GM23338 (cell line): ENCODE results near the gene MYL5. TPM values are rescaled to one million over a fixed set of nuclear protein-coding genes. Genes with fewer than 3 reads are reported as not detected.

ENCODE experiments used
- ATAC-seq: fragments of 200-7000 bp; cut with Tn5 transposase; 3 replicates; pipeline ENCODE4 v1.9.1; 2020
- DNase-seq: peaks from one replicate; pipeline ENCODE4 v3.0.0-alpha.2; 2015; ENCODE audit warnings: low spot score
- H2AFZ ChIP-seq: fragments of 200-600 bp; sonication (generic); 2 replicates; pipeline ENCODE4 v1.8.0; 2016; ENCODE audit warnings: antibody characterized with exemption, mild to moderate bottlenecking, moderate library complexity
- H3F3A ChIP-seq: fragments of 200-600 bp; sonication (generic); replicated peaks from 2 replicates; pipeline ENCODE4 v1.8.0; 2017; ENCODE audit warnings: antibody characterized with exemption, mixed run types, low read depth
- H3K27ac ChIP-seq: fragments of 200-600 bp; sonication (generic); 2 replicates; pipeline ENCODE4 v1.6.1; 2016; ENCODE audit warnings: low read depth
- H3K27me3 ChIP-seq: fragments of 200-600 bp; sonication (generic); 2 replicates; pipeline ENCODE4 v1.8.0; 2016; ENCODE audit warnings: mild to moderate bottlenecking, mixed run types, moderate library complexity; ENCODE audit not compliant: insufficient read depth
- H3K36me3 ChIP-seq: fragments of 200-600 bp; sonication (generic); 2 replicates; pipeline ENCODE4 v1.8.0; 2016; ENCODE audit warnings: mild to moderate bottlenecking; ENCODE audit not compliant: insufficient read depth
- H3K4me1 ChIP-seq: fragments of 200-600 bp; sonication (generic); 2 replicates; pipeline ENCODE4 v1.8.0; 2016; ENCODE audit warnings: mild to moderate bottlenecking, moderate library complexity; ENCODE audit not compliant: insufficient read depth
- H3K4me2 ChIP-seq: fragments of 200-600 bp; sonication (generic); 2 replicates; pipeline ENCODE4 v1.7.1; 2017; ENCODE audit warnings: mixed run types
- H3K4me3 ChIP-seq: fragments of 200-600 bp; sonication (generic); 2 replicates; pipeline ENCODE4 v1.6.1; 2016; ENCODE audit warnings: mixed run types
- H3K79me2 ChIP-seq: fragments of 200-600 bp; sonication (generic); replicated peaks from 2 replicates; pipeline ENCODE4 v1.8.0; 2017; ENCODE audit warnings: mild to moderate bottlenecking; ENCODE audit not compliant: insufficient read depth
- H3K9me2 ChIP-seq: fragments of 200-600 bp; sonication (generic); 2 replicates; pipeline ENCODE4 v1.8.0; 2017; ENCODE audit not compliant: insufficient read depth
- H4K20me1 ChIP-seq: fragments of 200-600 bp; sonication (generic); replicated peaks from 2 replicates; pipeline ENCODE4 v1.8.0; 2017; ENCODE audit warnings: mild to moderate bottlenecking; ENCODE audit not compliant: insufficient read depth
- H3K27ac Mint-ChIP-seq: 2 replicates; pipeline ENCODE4 v1.8.0; 2020; ENCODE audit warnings: inconsistent platforms, mild to moderate bottlenecking, moderate library complexity, mixed read lengths
- H3K27me3 Mint-ChIP-seq: 3 replicates; pipeline ENCODE4 v1.8.0; 2022; ENCODE audit warnings: low read depth, mild to moderate bottlenecking, moderate library complexity, mixed read lengths, inconsistent platforms; ENCODE audit not compliant: insufficient read depth, poor library complexity
- H3K36me3 Mint-ChIP-seq: 3 replicates; pipeline ENCODE4 v1.8.0; 2021; ENCODE audit warnings: low read depth, mild to moderate bottlenecking, inconsistent platforms, moderate library complexity, mixed read lengths
- H3K4me1 Mint-ChIP-seq: 3 replicates; pipeline ENCODE4 v1.8.0; 2020; ENCODE audit warnings: mild to moderate bottlenecking, inconsistent platforms, mixed read lengths
- H3K4me3 Mint-ChIP-seq: 3 replicates; pipeline ENCODE4 v1.8.0; 2021; ENCODE audit warnings: moderate library complexity, mild to moderate bottlenecking, inconsistent platforms, mixed read lengths
- H3K9me3 Mint-ChIP-seq: 3 replicates; pipeline ENCODE4 v1.8.0; 2020; ENCODE audit warnings: moderate library complexity, mild to moderate bottlenecking, inconsistent platforms, mixed read lengths
- CREB1 ChIP-seq: fragments of 250-450 bp; sonication (Bioruptor Pico); IDR thresholded peaks from 2 replicates; pipeline ENCODE4 v1.5.0; 2020; ENCODE audit warnings: low read depth, mild to moderate bottlenecking, moderate library complexity
- CTCF ChIP-seq, 2 experiments: fragments of 200-600 bp in 1 of 2; sonication (generic) in 1 of 2; conservative IDR thresholded peaks; 2 replicates each; pipeline versions ENCODE4 v1.5.1 to v1.6.1; 2016 to 2017; ENCODE audit warnings: antibody characterized with exemption in 2 of 2, low read depth in 2 of 2, mild to moderate bottlenecking in 2 of 2, moderate library complexity in 1 of 2
- EZH2 ChIP-seq: fragments of 200-600 bp; sonication (generic); IDR thresholded peaks from one replicate; pipeline ENCODE4 v1.8.0; 2017; ENCODE audit warnings: antibody characterized with exemption, mild to moderate bottlenecking, low read depth; ENCODE audit not compliant: unreplicated experiment
- EZH2phosphoT487 ChIP-seq: fragments of 200-600 bp; sonication (generic); IDR thresholded peaks from one replicate; pipeline ENCODE4 v1.8.1; 2018; ENCODE audit warnings: antibody characterized with exemption; ENCODE audit not compliant: unreplicated experiment
- JUNB ChIP-seq: IDR thresholded peaks from one replicate; pipeline ENCODE4 v1.6.1; 2016; ENCODE audit warnings: antibody characterized with exemption; ENCODE audit not compliant: unreplicated experiment
- NANOG ChIP-seq: IDR thresholded peaks from 2 replicates; pipeline ENCODE4 v1.6.1; 2016; ENCODE audit warnings: antibody characterized with exemption, borderline replicate concordance
- POLR2AphosphoS5 ChIP-seq: IDR thresholded peaks from 2 replicates; pipeline ENCODE4 v1.6.1; 2016; ENCODE audit warnings: antibody characterized with exemption, low read depth
- STAT1 ChIP-seq: IDR thresholded peaks from one replicate; pipeline ENCODE4 v1.6.1; 2016; ENCODE audit warnings: antibody characterized with exemption; ENCODE audit not compliant: unreplicated experiment
- ZNF114 ChIP-seq: fragments of 250-450 bp; sonication (Bioruptor Pico); IDR thresholded peaks from 2 replicates; pipeline ENCODE4 v1.5.0; 2020; ENCODE audit warnings: mild to moderate bottlenecking, moderate library complexity
- ZNF331 ChIP-seq: fragments of 250-450 bp; sonication (Bioruptor Pico); IDR thresholded peaks from 2 replicates; pipeline ENCODE4 v1.5.0; 2020; ENCODE audit warnings: low read depth, mild to moderate bottlenecking, moderate library complexity
- ZNF462 ChIP-seq: fragments of 250-450 bp; sonication (Bioruptor Pico); IDR thresholded peaks from 2 replicates; pipeline ENCODE4 v1.5.0; 2020; ENCODE audit warnings: mild to moderate bottlenecking, moderate library complexity
- polyA plus RNA-seq: library from polyadenylated mRNA; unstranded; fragments of >200 nt; fragmentation: Nextera tagmentation; extraction: Ambion mirVana; gene quantifications from 2 replicates; pipeline ENCODE4 v1.2.1, GENCODE V29; 2016
- total RNA-seq: library from RNA; depleted of rRNA; stranded (reverse); fragments of >200 nt; shearing (Covaris generic); gene quantifications from 2 replicates; pipeline ENCODE4 v1.2.3, GENCODE V29; 2014
- TF ChIP-seq, protein P1 (sequence below): IDR thresholded peaks from one replicate; pipeline ENCODE4 v1.6.1; 2018; ENCODE audit warnings: antibody characterized with exemption; ENCODE audit not compliant: unreplicated experiment
- TF ChIP-seq, protein P2 (sequence below): IDR thresholded peaks from 2 replicates; pipeline ENCODE4 v1.6.1; 2016; ENCODE audit warnings: antibody characterized with exemption

The MYL5 gene
- total and polyA plus RNA-seq, 2 experiments from 2014 or later, result 3.0 to 4.4 TPM

- no peaks in the 10 kb centered on the region for H3K9me2 ChIP-seq
- Mint-ChIP-seq H3K4me1 (peaks cover 14% of the 10 kb centered on the region; the same call in 2 of the 3 replicates), H3K4me3 (no peak overlapping the region), H3K36me3 (no peaks in the 10 kb centered on the region), H3K27ac (no peak overlapping the region), H3K9me3 (no peaks in the 10 kb centered on the region), H3K27me3 (peaks cover 29% of the 10 kb centered on the region)
- no peak overlapping the region for H2AFZ ChIP-seq
- 0 out of 2 replicates have a peak, but pooled peaks cover 3% of the 10 kb centered on the region for H3K27me3 ChIP-seq
- H3K36me3 ChIP-seq, result no peaks in the 10 kb centered on the region
- H4K20me1 ChIP-seq, result no peaks in the 10 kb centered on the region
- TF ChIP-seq ZNF331 (CRISPR knock-in tag), result no peak
- TF ChIP-seq JUNB, result no peak
- no peak for TF ChIP-seq STAT1
- TF ChIP-seq, protein P1, sequence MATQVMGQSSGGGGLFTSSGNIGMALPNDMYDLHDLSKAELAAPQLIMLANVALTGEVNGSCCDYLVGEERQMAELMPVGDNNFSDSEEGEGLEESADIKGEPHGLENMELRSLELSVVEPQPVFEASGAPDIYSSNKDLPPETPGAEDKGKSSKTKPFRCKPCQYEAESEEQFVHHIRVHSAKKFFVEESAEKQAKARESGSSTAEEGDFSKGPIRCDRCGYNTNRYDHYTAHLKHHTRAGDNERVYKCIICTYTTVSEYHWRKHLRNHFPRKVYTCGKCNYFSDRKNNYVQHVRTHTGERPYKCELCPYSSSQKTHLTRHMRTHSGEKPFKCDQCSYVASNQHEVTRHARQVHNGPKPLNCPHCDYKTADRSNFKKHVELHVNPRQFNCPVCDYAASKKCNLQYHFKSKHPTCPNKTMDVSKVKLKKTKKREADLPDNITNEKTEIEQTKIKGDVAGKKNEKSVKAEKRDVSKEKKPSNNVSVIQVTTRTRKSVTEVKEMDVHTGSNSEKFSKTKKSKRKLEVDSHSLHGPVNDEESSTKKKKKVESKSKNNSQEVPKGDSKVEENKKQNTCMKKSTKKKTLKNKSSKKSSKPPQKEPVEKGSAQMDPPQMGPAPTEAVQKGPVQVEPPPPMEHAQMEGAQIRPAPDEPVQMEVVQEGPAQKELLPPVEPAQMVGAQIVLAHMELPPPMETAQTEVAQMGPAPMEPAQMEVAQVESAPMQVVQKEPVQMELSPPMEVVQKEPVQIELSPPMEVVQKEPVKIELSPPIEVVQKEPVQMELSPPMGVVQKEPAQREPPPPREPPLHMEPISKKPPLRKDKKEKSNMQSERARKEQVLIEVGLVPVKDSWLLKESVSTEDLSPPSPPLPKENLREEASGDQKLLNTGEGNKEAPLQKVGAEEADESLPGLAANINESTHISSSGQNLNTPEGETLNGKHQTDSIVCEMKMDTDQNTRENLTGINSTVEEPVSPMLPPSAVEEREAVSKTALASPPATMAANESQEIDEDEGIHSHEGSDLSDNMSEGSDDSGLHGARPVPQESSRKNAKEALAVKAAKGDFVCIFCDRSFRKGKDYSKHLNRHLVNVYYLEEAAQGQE, result no peak
- no peak for TF ChIP-seq ZNF114
- no peak for TF ChIP-seq NANOG
- TF ChIP-seq CTCF (conservative IDR thresholded peaks at IDR 0.05; ENCODE audit: low read depth in 2 of 2), result no peak
- TF ChIP-seq, protein P2, sequence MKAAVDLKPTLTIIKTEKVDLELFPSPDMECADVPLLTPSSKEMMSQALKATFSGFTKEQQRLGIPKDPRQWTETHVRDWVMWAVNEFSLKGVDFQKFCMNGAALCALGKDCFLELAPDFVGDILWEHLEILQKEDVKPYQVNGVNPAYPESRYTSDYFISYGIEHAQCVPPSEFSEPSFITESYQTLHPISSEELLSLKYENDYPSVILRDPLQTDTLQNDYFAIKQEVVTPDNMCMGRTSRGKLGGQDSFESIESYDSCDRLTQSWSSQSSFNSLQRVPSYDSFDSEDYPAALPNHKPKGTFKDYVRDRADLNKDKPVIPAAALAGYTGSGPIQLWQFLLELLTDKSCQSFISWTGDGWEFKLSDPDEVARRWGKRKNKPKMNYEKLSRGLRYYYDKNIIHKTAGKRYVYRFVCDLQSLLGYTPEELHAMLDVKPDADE, result no peak
- TF ChIP-seq EZH2, result no peak
- no peak for TF ChIP-seq ZNF462 (CRISPR knock-in tag)
- no peak for TF ChIP-seq CREB1
- TF ChIP-seq EZH2phosphoT487, result no peak
- no peak for TF ChIP-seq POLR2AphosphoS5
- H3F3A ChIP-seq, result no peaks in the 10 kb centered on the region
- DNase-seq (no peak), ATAC-seq (no peak)
- H3K4me3 ChIP-seq, result no peak overlapping the region
- H3K4me2 ChIP-seq, result no peak overlapping the region
- H3K4me1 ChIP-seq, result no peaks in the 10 kb centered on the region
- H3K79me2 ChIP-seq, result no peaks in the 10 kb centered on the region
- H3K27ac ChIP-seq, result no peak overlapping the region
Observed at GRCh38 chr4:650461-650860, 23.9 kb upstream of the MYL5 start.
